ENCODE data around the gene GTF2IRD1.

DNA sequence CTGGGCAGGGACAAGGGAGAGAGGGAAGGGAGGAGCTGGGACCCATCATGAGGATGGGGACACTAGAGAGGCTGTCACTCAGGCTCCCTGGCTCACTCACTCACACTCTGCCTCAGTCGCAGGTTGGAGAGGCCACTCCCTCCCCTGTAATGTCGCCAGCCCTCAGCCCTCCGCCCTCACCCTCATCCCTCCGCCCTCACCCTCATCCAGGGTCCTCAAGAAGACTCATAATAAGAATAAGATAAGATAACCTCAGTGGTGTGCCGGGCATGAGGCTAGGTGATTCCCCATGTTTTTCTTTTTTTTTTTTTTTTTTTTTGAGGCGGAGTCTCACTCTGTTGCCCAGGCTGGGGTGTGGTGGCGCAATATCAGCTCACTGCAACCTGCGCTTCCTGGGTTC is 92.2 kb downstream of the GTF2IRD1 start:
- TF ChIP-seq, protein P1, sequence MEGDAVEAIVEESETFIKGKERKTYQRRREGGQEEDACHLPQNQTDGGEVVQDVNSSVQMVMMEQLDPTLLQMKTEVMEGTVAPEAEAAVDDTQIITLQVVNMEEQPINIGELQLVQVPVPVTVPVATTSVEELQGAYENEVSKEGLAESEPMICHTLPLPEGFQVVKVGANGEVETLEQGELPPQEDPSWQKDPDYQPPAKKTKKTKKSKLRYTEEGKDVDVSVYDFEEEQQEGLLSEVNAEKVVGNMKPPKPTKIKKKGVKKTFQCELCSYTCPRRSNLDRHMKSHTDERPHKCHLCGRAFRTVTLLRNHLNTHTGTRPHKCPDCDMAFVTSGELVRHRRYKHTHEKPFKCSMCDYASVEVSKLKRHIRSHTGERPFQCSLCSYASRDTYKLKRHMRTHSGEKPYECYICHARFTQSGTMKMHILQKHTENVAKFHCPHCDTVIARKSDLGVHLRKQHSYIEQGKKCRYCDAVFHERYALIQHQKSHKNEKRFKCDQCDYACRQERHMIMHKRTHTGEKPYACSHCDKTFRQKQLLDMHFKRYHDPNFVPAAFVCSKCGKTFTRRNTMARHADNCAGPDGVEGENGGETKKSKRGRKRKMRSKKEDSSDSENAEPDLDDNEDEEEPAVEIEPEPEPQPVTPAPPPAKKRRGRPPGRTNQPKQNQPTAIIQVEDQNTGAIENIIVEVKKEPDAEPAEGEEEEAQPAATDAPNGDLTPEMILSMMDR (conservative IDR thresholded peaks at IDR 0.05 in 1 of 2, IDR thresholded peaks at IDR 0.05 in 1 of 2; ENCODE audit: extremely low read depth in 1 of 2, insufficient read depth in 1 of 2, low read depth in 1 of 2, low read length in 2 of 2), result no peak
- TF ChIP-seq EZH2 (IDR thresholded peaks at IDR 0.05; ENCODE audit: borderline replicate concordance, low read length), result no peak

Measured in mammary epithelial cell (primary cell).